ENCODE measurements around the gene GYPE.
"Not testable (repeated sequence)": the region's sequence is repeated elsewhere in the genome, so short reads cannot be mapped to it uniquely, and the experiment has no call there.

- TF ChIP-seq EZH2 (IDR thresholded peaks at IDR 0.05; ENCODE audit: insufficient read depth, low read length); CTCF (IDR thresholded peaks at IDR 0.05; ENCODE audit: insufficient read depth, low read depth, low read length): not testable (repeated sequence)
Measured at GRCh38 chr4:143839413-143839812, 65.9 kb downstream of the GYPE start.

Data from astrocyte (in vitro differentiated cells and primary cell).